Activated CD4-positive, CD25-positive, alpha-beta regulatory T cell (primary cell): ENCODE data around the gene PPM1G.
A peak's percentile ranks its signal among the peaks of the same experiment; 100 is the strongest.
"Not testable (repeated sequence)": the region's sequence is repeated elsewhere in the genome, so short reads cannot be mapped to it uniquely, and the experiment has no call there.

Experiments used
- DNase-seq, 4 experiments: peaks; one replicate each; lab custom pipeline; 2025; lab: John Stamatoyannopoulos, UW

The PPM1G gene, protein sequence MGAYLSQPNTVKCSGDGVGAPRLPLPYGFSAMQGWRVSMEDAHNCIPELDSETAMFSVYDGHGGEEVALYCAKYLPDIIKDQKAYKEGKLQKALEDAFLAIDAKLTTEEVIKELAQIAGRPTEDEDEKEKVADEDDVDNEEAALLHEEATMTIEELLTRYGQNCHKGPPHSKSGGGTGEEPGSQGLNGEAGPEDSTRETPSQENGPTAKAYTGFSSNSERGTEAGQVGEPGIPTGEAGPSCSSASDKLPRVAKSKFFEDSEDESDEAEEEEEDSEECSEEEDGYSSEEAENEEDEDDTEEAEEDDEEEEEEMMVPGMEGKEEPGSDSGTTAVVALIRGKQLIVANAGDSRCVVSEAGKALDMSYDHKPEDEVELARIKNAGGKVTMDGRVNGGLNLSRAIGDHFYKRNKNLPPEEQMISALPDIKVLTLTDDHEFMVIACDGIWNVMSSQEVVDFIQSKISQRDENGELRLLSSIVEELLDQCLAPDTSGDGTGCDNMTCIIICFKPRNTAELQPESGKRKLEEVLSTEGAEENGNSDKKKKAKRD

GRCh38 chr2:27409321-27410073, at the start of gene PPM1G:
TSS of gene PPM1G (minus strand) at chr2:27409591. CDS start at chr2:27409422, 169 bp downstream.
- peak; percentile 90 to 95 (median 94) for DNase-seq

- DNase-seq, result no peak
Measured at GRCh38 chr2:27453968-27454367, 44.6 kb upstream of the PPM1G start.

DNA sequence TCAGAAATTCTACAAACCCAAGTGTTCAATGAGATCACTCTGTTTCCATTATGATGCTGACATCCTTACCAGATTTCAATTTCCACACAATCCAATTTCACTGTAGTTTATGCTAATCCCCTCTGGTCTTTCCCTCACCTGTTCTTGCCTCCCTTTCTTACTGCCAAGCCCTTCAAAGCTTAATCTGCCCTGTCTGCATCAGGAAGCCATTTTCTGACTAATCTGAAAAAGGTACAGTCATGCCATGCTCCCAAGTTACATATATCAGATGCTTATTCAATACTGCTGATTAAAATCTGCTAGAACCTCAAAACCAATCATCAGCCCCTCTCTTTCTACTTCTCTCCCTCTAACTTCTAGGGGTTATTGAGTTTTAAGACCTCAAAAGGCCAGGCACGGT, 41.7 kb upstream of the PPM1G start:
- DNase-seq, result no peak

DNA sequence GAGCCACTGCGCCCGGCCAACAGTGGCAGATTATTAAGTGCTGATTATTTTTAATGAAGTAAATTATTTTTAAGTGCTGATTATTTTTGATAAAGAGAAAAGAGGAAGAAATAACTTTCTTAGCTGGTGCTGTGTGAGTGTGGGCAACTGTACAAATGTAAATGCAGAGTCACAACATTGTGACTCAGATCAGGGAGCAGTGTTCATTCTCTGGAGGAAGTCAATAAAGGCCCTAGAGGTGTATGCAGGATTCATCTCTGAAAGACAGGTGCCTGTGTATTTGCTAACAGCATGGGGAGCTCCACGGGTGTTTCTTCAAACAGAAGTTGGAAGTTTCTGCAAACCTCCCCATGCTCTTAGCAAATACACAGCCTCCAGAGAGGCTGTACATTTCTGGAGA, 39.0 kb upstream of the PPM1G start:
- no peak for DNase-seq

DNA sequence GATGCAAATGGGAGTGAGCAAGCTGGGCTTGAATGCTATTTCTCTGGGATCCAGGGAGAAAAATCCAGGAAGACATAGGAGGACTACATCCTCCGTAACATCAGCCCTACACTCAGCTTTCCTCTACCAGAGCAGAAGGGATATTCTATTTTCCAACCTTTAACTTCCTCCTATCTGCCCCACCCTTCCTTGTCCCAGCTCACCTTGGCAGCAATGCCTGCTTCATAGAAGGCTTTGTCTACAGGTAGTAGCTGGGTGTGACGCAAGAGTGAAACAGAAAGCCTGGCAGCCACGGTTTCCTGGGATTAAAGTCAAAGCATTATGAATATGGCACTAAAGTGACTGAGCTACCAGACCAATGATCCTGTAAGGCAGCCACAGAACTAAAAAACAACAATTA, 36.7 kb upstream of the PPM1G start:
- no peak for DNase-seq

DNA sequence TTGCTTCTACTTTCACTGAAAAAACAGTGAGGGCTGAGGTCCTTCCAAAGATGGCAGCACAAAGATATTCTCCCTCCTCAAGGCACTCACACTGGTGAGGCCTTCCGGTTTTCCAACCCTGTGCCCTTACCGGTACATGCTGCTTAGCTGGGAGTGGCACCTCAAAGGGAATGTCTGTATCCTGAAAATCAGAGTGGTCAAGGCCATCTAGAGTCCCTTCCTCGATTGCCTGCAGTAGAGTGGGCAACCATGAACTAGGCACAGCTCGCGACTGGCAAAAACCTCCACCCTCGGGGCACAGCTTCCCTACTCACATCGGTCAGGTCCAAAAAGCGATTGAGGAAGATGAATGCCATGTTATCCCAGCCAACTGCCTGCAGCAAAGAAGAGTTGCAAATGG, 36.2 kb upstream of the PPM1G start:
- DNase-seq, result no peak

GRCh38 chr2:27445155-27445554, 35.8 kb upstream of the PPM1G start:
- no peak for DNase-seq

DNA sequence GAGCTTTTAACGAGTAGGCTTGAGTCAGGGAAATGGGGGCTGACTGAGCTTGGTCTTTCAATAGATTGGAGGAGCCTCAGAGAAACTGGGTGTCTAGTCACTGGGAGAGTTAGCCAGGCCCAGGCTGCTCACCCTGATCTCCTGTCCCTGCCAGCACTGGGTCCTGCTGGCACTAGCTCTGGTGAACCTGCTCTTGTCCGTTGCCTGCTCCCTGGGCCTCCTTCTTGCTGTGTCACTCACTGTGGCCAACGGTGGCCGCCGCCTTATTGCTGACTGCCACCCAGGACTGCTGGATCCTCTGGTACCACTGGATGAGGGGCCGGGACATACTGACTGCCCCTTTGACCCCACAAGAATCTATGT, 33.5 kb upstream of the PPM1G start:
- DNase-seq, result no peak

DNA sequence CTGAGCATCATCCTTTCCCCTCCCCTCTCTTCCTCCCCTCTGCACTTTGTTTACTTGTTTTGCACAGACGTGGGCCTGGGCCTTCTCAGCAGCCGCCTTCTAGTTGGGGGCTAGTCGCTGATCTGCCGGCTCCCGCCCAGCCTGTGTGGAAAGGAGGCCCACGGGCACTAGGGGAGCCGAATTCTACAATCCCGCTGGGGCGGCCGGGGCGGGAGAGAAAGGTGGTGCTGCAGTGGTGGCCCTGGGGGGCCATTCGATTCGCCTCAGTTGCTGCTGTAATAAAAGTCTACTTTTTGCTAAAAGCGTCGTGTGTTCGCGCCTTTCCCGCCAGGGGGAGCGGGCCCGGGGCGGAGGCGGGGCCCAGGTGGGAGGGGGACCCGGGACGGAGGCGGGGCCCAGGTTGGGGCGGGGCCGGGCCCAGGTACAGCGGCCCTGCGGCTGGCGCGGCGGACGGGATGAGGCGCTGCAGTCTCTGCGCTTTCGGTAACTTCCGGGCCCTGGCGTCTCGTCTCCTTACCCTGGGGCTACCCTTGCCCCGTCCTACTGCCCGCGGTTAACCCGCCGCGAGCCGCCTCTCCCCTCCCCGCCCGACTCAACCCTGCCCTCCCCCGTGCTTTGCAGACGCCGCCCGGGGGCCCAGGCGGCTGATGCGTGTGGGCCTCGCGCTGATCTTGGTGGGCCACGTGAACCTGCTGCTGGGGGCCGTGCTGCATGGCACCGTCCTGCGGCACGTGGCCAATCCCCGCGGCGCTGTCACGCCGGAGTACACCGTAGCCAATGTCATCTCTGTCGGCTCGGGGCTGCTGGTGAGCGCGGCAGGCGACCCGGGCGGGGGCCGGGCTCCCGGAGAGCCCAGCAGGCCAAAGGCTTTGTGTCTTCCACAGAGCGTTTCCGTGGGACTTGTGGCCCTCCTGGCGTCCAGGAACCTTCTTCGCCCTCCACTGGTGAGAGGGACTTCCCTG, 32.8 kb upstream of the PPM1G start, which contains the start of gene KRTCAP3:
Gene KRTCAP3, plus strand, starts transcription at position 424 of the 962 bp plus-strand sequence. Its CDS starts 32 bp downstream, at position 456.
- DNase-seq, result peak in 2 of 4 experiments; percentile 30 to 42

GRCh38 chr2:27441226-27441926, 32.0 kb upstream of the PPM1G start:
- DNase-seq, result no peak

DNA sequence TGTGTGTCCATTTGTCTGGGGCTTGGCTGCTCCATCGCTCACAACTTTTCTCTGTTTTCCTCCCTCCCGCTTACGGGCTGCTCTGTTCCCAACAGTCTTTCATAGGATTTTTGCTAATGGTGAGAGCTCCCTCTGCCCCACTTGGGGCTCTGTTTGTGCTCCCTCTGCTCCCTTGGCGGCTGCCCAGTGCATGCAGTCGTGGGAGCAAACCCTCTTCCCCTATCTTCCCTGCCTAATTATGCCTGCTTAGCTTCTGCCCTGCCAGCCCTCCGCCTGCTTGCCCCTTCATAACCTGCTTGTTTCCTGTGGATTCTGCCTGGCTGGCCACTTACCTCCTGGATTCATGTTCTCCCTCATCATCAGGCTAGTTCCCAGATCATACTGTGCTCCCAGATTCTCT, 26.2 kb upstream of the PPM1G start:
- no peak for DNase-seq

DNA sequence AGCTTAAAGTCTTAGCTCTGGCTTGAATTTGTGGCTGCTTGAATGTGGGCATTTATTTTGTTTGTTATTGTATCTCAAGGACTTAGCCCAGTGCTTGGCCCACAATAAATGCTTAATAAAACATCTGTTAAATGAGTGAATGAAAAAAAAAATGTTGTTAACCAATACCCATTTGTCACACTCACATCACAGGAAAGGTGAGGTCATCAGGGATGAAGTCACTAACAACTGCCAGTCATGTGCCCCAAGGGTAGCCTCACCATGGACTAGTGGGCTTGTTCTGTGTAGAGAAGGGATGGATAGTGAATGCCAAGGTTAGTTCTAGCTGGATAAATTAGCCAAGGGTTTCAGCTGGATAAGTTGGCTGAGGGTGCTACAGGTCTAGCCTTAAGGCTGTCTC, 22.0 kb upstream of the PPM1G start:
- no peak for DNase-seq

GRCh38 chr2:27428978-27429541, 19.7 kb upstream of the PPM1G start:
- peak; percentile 47 to 59 (median 50) for DNase-seq

DNA sequence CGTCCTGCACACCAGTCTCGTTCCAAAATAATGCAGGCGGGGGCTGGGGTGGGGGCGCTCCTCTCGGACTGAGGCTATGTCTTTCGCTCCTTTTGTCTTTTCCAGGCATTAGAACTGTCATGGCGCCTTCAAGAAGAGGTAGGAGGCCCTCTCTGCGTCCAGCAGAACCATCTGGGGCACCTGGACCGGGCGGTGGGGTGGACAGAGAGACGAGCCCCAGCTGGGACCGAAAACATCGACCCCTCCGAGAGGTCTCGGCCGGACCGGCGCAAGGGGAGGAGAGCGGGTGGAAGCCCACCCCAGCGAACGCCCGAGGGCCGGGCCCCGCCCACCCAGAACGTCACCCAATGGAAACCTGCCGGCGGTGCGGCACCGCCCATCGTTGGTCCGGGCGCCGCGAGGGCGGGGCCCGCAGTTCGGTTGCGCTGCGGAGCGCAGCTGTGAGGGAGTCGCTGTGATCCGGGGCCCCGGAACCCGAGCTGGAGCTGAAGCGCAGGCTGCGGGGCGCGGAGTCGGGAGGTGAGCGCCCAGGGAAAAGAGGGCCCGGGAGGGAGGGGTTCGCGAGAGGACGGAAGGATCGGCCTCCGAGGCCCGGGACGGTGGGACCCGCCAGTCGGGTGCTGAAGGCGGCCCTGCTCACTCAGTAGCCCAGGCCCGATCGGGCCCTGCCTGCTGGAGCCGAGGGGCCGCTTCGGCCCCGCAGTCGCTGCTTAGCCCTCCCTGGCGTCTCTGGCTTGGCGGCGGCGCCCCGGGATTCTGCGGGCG, 19.0 kb upstream of the PPM1G start, which contains the start of gene NRBP1:
Gene NRBP1, plus strand, starts transcription at position 419 of the 765 bp plus-strand sequence. CDS start 4,643 bp downstream, outside the sequence.
- DNase-seq, result peak; percentile 82 to 89 (median 86)

DNA sequence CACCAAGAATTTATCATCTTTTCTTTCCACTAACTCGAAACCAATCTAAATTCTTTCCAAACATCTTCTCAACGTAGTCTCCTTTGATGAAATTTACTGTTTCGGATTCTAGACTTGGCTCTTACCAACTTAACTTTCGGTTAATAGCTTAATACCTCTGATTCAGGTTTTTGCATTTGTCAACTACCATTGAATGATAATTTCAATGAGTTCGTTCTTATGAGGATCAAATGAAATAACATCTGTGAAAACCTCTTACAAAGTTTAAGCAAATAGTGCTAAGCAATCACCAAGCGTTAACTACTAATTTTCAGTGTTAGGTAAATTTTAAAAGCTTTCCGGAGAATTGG, 18.4 kb upstream of the PPM1G start:
- DNase-seq, result no peak

DNA sequence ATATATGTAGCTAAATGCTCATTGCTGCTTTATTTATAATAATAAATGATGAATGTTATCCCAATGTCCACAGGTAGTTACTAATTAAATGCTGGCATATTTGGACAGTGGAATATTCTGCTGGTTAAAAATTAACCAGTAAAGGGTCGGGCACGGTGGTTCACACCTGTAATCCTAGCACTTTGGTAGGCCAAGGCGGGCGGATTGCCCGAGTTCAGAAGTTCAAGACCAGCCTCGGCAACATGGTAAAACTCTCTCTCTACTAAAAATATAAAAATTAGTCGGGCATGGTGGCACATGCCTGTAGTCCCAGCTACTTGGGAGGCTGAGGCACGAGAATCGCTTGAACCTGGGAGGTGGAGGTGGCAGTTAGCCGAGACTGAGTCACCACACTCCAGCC, 15.6 kb upstream of the PPM1G start:
- DNase-seq, result not testable (repeated sequence)

- DNase-seq, result no peak
Measured at GRCh38 chr2:27422958-27423357, 13.6 kb upstream of the PPM1G start.

DNA sequence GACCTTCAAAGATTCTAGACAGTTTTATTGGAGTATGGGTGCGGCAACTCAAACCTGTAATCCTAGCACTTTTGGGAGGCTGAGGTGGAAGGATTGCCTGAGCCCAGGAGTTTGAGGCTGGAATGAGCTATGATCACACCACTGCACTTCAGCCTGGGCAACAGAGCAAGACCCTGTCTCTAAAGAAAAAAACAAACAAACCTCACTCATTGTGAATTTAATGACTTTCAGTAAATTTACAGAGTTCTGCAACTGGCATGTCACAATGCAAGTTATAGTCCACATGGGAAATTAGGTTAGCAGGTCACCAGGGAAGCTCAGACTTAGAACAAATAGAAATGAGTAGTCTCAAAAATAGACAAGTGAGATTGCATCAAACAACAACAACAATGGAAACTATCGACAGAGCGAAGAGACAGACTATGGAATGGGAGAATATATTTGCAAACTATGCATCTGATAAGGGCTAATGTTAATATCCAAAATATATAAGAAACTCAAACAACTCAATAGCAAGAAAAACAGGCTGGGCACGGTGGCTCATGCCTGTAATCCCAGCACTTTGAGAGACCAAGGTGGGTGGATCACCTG, 12.4 kb upstream of the PPM1G start:
- DNase-seq, result no peak

GRCh38 chr2:27420996-27421395, 11.6 kb upstream of the PPM1G start:
- DNase-seq, result no peak

DNA sequence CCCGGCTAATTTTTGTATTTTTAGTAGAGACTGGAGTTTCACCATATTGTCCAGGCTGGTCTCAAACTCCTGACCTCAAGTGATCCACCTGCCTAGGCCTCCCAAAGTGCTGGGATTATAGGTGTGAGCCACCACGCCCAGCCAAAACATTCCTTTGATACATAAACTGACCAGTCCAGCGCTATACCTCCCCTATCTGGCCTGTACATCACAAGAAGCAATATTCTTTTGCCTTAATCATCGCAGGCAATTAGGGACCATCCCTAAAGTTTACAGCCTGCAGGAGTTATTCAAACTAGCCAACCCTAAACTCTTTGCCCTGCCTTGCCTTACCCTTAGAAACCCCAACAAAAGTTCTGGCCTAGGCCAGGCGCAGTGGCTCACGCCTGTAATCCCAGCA, 6.8 kb upstream of the PPM1G start:
- no peak for DNase-seq
